Measurements from ENCODE around the gene LZIC. TPM values are rescaled to one million over a fixed set of nuclear protein-coding genes. Genes with fewer than 3 reads are reported as not detected.

The LZIC gene
- total RNA-seq, 4 donors from 2014 or later, result 21.6 to 40.2 (median 32.0) TPM

- H3K4me1 ChIP-seq, result peaks cover 0 to 10% (median 1%) of the 10 kb centered on the region in 4 donors
- 77 to 79% methylated on average over 8 of the region's 8 CpGs for WGBS, 2 donors
- TF ChIP-seq, protein P1, sequence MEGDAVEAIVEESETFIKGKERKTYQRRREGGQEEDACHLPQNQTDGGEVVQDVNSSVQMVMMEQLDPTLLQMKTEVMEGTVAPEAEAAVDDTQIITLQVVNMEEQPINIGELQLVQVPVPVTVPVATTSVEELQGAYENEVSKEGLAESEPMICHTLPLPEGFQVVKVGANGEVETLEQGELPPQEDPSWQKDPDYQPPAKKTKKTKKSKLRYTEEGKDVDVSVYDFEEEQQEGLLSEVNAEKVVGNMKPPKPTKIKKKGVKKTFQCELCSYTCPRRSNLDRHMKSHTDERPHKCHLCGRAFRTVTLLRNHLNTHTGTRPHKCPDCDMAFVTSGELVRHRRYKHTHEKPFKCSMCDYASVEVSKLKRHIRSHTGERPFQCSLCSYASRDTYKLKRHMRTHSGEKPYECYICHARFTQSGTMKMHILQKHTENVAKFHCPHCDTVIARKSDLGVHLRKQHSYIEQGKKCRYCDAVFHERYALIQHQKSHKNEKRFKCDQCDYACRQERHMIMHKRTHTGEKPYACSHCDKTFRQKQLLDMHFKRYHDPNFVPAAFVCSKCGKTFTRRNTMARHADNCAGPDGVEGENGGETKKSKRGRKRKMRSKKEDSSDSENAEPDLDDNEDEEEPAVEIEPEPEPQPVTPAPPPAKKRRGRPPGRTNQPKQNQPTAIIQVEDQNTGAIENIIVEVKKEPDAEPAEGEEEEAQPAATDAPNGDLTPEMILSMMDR (IDR thresholded peaks at IDR 0.05), result no peak
- TF ChIP-seq EP300 (IDR thresholded peaks at IDR 0.05) (no peak), POLR2A (IDR thresholded peaks at IDR 0.05) (no peak)
- H3K27ac ChIP-seq, result no peak overlapping the region
- no peak for DNase-seq (ENCODE audit: low spot score in 2 of 2)
- no peaks in the 10 kb centered on the region for H3K27me3 ChIP-seq
- H3K36me3 ChIP-seq, result peaks cover 0 to 33% (median 0%) of the 10 kb centered on the region in 3 donors
- no peaks in the 10 kb centered on the region for H3K9me3 ChIP-seq
- no peak overlapping the region for H3K4me3 ChIP-seq
Observed at GRCh38 chr1:9884805-9885204, 58.4 kb downstream of the LZIC start.

- 60 to 61% methylated on average over 11 of the region's 11 CpGs for WGBS, 2 donors
- H3K27ac ChIP-seq, result no peak overlapping the region
Observed at GRCh38 chr1:9883585-9884449, 59.4 kb downstream of the LZIC start.

DNA sequence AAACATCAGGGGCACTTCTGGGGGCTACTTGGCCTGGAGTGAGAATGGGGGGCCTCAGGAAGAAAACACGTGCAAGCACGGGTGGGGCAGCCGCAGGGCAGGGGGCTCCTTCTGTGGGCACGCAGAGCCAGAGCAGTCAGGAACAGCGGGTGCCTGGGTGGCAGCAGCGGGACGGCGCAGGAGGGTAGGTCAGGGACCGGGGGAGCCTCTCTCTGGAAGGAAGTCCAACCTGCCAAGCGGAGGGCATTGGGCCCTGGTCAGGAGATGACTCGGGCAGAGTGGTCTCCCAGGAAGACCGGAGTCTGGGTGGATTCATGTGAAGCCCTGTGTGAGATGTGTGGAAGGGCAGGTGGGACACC, 60.3 kb downstream of the LZIC start:
- H3K27ac ChIP-seq, result no peak overlapping the region
- DNase-seq (ENCODE audit: low spot score in 2 of 2), result no peak
- 89 to 90% methylated on average over 12 of the region's 12 CpGs for WGBS, 2 donors
- TF ChIP-seq, protein P1 (IDR thresholded peaks at IDR 0.05), result no peak
- TF ChIP-seq POLR2A (IDR thresholded peaks at IDR 0.05) (no peak), EP300 (IDR thresholded peaks at IDR 0.05) (no peak)
- peaks cover 0 to 4% (median 0%) of the 10 kb centered on the region in 4 donors for H3K4me1 ChIP-seq
- peaks cover 0 to 35% (median 0%) of the 10 kb centered on the region in 3 donors for H3K36me3 ChIP-seq
- H3K9me3 ChIP-seq, result no peaks in the 10 kb centered on the region
- H3K27me3 ChIP-seq, result no peaks in the 10 kb centered on the region
- H3K4me3 ChIP-seq, result no peak overlapping the region

More at GRCh38 chr1:9883585-9884449, 59.4 kb downstream of the LZIC start:
- H3K4me3 ChIP-seq, result no peak overlapping the region
- TF ChIP-seq POLR2A (IDR thresholded peaks at IDR 0.05) (no peak), EP300 (IDR thresholded peaks at IDR 0.05) (no peak)
- TF ChIP-seq, protein P1 (IDR thresholded peaks at IDR 0.05), result no peak
- H3K4me1 ChIP-seq, result peaks cover 0 to 4% (median 0%) of the 10 kb centered on the region in 4 donors
- DNase-seq (ENCODE audit: low spot score in 2 of 2), result no peak
- H3K27me3 ChIP-seq, result no peaks in the 10 kb centered on the region
- no peaks in the 10 kb centered on the region for H3K9me3 ChIP-seq
- H3K36me3 ChIP-seq, result peaks cover 0 to 28% (median 0%) of the 10 kb centered on the region in 3 donors

GRCh38 chr1:9882296-9882944, 60.8 kb downstream of the LZIC start:
- Histone ChIP-seq H3K27me3 (no peaks in the 10 kb centered on the region), H3K4me3 (no peak overlapping the region), H3K9me3 (no peaks in the 10 kb centered on the region), H3K27ac (no peak overlapping the region), H3K4me1 (peaks cover 0 to 4% (median 0%) of the 10 kb centered on the region in 4 donors), H3K36me3 (peaks cover 0 to 35% (median 0%) of the 10 kb centered on the region in 3 donors)
- DNase-seq (ENCODE audit: low spot score in 2 of 2), result no peak
- 76 to 85% methylated on average over 12 of the region's 12 CpGs for WGBS, 2 donors
- TF ChIP-seq EP300 (IDR thresholded peaks at IDR 0.05) (no peak), POLR2A (IDR thresholded peaks at IDR 0.05) (no peak)
- TF ChIP-seq, protein P1 (IDR thresholded peaks at IDR 0.05), result no peak

GRCh38 chr1:9881838-9882249, 61.3 kb downstream of the LZIC start:
- DNase-seq (ENCODE audit: low spot score in 2 of 2), result no peak
- Histone ChIP-seq H3K27ac (no peak overlapping the region), H3K4me1 (peaks cover 0 to 4% (median 0%) of the 10 kb centered on the region in 4 donors), H3K9me3 (no peaks in the 10 kb centered on the region), H3K4me3 (no peak overlapping the region), H3K27me3 (no peaks in the 10 kb centered on the region), H3K36me3 (peaks cover 0 to 32% (median 0%) of the 10 kb centered on the region in 3 donors)
- TF ChIP-seq EP300 (IDR thresholded peaks at IDR 0.05), result no peak
- no peak for TF ChIP-seq POLR2A (IDR thresholded peaks at IDR 0.05)
- 76 to 78% methylated on average over 2 of the region's 2 CpGs for WGBS, 2 donors

Small RNA genes lying within 50 kb of the gene (small RNA-seq; reads per million reads assigned to genes)
- gene MIR5697, result not detected

Other genes starting within 250 kb of the LZIC start
- gene CLSTN1, start 119.4 kb downstream of the LZIC start, total RNA-seq, result 10 to 100 TPM; 60.9 to 90.6 (median 72.5) TPM
- 10 to 100 TPM; 17.0 to 24.9 (median 20.3) TPM for gene CTNNBIP1, start 33.1 kb downstream of the LZIC start, total RNA-seq
- 1 to 10 TPM; 3.8 to 6.0 (median 4.6) TPM for gene NMNAT1, start 84 bp upstream of the LZIC start, total RNA-seq
- gene RBP7, start 53.8 kb upstream of the LZIC start, total RNA-seq, result 10 to 100 TPM; 17.2 to 54.3 (median 33.7) TPM
- 10 to 100 TPM; 31.2 to 48.6 (median 44.0) TPM for gene UBE4B, start 89.6 kb upstream of the LZIC start, total RNA-seq